Measurements from ENCODE around the gene MMP25.

MMP25 gene

DNA sequence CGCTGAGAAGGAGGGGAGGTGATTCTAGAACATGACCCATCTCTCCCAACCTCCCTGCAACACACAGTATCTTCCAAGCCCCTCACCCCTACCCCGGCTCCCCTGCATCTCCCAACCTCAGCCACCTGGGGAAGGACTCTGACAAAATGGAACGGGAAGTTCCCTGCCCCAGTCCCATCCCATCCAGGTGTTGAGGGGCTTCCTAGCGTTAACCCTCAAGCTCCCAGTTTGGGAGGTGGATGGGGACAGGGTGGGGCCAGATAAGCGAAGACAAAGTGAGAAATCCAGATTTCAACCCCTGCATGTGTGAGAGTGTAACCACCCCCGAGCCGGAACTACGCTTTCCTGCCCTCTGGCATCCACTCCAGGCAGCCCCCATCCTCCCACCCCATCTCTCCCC, 50.9 kb downstream of the MMP25 start:
- DNase-seq = no peak

DNA sequence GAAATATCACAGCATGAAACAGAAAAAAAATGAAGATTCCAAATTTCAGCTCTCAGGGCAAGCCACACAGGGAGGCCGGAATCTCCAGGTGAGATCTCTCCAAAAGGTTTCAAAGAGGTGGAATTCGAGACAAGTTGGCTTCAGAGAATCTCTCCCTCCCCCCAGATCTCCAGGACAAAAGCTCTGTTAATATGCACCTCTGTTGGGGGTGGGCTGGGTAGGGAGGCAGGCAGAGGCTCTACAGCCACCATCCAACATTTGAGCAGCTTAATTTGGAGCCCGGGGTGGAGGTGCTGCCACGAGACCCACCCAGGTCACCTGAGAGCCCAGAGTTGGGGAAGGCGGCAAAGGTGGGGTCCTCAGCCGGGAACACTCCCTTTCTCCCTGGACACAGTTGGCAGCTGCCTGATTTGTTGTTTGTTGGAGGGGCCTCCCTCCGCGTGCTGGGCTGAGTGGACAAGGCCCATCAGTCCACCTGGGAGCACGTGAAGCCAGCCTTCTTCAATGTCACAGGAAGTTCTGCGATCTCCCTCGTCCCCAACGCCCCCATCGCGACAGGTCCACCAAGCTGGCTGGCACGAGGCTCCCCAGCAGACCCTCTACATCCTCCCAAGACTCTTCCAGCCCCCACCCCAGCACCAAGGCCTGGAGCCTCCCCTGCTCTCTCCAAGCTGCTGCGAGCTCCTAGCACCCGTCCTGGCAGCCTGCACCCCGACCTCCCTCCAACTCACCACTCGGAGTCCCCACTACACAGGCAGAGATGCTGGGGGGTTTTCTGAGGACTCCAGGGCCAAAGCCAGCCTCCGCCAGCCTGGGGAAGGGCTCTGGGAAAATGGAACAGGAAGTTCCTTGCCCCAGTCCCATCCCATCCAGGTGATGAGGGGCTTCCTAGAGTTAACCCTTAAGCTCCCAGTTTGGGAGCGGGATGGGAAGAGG, 52.4 kb downstream of the MMP25 start, which contains the start of gene ZSCAN10:
Gene ZSCAN10 (minus strand): TSS at position 836 of the 936 bp plus-strand sequence. CDS start 6,357 bp downstream, outside the sequence.
- DNase-seq = no peak

DNA sequence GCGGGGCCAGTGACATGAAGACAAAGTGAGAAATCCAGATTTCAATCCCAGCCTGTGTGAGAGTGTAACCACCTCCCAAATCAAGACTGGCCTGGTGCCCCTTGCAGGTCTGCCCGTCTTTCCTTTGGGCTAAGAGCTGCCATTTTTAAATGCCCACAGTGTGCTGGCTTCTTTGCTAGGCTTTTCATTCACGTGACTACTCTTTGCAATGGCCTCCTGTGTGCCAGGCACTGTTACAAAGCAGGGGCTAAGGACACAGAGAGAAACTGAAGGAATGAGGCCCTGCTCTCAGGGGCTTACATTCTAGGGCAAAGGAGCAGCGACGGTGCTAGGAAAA, 53.0 kb downstream of the MMP25 start:
- DNase-seq = no peak

DNA sequence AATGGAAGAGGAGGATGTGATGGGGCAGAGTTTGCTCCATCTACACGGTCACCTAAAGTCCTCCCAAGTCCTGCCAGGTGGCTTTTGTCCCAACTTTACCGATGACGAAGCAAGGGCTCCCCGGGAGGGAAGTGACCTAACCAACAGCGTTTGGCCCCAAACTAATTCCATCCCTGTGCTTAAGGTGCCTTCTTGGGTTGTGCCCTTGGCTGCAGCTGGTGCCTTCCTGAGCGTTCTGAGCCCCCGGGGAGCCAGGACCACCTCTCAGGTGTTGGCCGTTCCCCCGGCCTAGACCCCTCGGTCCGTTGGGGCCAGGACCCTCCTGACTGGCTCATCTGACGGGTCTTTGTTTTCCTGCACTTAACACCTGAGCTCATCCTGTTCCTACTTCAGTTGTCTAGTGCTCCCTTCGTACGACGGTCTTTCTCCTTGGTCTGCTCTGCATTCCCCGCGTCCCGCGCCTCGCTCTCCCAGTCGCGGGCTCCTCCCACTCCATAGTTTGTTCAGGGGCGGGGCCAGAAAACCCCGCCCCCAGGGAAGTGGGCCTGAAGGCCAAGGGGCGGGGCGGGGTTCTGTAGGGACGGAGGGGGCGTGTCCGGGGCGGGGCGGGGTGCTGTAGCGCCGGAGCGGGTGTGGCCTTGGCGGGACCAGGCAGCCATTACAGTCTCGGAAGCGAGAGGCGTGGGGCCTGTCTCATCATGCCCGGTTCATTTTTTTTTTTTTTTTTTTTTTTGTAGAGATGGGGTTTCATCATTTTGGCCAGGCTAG, 53.6 kb downstream of the MMP25 start:
- DNase-seq = peak; percentile 96

DNA sequence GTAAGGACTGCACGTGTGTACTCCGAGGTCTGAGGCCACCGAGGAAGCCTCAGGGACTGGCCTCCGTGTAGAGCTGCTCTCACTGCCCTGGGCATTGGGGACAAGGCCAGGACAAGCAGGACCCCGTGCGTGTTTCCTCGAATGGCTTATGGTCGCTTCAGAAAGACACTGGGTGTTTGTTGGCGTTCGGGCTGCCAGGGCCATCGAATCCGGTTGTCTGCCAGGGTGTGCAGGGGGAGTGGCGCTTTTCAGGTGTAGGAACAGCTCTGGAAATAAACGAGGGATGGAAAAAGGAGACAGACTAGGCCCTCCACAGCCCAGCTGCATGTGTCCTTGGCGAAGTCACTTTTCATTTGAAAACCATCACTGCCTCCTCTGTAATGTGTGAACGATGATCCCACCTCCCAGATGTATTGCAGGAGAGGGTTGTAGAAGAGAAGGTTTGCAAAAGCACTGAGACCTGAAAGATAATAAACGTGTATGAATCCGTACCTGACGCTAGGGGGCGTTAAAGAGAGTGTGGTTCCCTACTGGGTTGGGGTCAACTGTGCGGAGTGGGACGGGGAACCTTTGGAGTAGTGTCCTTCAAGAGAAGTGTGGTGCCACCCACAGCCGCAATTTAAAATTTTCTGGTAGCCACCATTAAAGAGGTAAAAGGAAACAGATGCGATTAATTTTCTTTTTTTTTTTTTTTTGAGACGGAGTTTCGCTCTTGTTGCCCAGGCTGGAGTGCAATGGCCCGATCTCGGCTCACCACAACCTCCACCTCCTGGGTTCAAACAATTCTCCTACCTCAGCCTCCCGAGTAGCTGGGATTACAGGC, 54.9 kb downstream of the MMP25 start:
- DNase-seq = peak; percentile 74

DNA sequence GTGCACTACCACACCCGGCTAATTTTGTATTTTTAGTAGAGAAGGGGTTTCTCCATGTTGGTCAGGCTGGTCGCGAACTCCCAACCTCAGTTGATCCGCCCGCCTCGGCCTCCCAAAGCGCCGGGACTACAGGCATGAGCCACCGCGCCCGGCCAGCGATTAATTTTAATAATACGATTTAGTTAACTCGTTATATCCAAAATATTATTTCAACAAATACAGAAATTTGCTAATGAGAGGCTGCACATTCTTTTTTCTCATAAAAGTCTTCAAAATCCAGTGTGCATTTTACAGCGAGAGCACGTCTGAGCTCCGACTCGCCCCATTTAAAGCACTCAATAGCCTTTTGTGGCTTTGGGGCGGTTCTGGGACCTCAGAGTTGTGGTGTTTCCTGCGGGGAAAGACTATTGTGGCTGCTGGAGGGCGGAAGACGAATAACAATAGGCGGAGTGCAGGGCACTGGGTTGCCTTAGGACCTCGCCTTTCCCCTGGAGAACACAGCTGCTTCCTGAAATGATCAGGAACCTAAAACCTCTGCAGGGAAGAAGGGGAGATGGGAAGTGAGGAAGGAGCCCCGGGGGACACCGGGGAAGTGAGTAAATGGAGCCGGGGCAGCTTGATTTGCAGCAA, 55.6 kb downstream of the MMP25 start:
- no peak for DNase-seq

DNA sequence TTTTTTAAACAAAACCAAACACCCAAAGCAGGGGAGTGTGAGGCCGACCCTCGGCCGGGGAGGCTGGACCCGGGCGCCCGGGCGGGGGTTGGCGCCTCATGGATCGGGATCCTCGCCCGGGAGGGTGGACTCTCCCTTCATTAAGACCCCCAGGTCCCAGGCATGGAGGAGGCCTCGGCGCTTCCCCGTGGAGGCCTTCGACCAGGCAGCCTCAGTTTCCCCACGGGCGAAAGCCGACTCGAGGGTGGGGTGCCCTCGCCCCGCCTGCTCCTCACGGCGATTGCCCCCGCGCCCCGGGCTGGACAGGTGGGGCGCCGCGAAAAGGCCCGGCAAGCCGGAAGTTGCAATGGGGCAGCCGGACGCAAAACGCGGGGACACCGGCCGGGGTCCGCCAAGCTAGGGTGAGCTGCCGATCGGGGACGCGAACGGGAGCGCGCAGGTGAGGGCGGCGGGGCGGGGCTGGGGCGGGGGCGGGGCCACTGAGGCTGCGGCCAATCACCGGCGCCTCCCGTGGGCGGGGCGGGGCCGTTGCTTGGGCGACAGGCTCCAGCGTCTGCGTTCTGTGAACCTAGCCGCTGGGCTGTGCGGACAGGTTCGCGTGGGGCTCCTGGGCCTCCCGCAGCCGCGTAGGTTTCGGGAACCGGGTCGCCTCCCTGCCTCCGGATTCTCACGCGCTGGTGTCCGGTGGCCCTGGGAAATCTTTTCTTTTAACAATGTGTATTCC, 60.0 kb downstream of the MMP25 start:
- peak; percentile 96 for DNase-seq
